HEK293 (cell line): Measurements from ENCODE around the gene UBA1.

Experiments used
- CTCF ChIA-PET: fragments of 350-600 bp; formaldehyde crosslinking; extraction: SDS; loops from one replicate; lab custom pipeline; 2021; ENCODE audit warnings: antibody characterized with exemption; lab: Yijun Ruan, JAX
- POLR2A ChIA-PET: fragments of 300-600 bp; formaldehyde crosslinking; extraction: SDS; loops from one replicate; lab custom pipeline; 2020; ENCODE audit warnings: antibody characterized with exemption, inconsistent platforms; lab: Yijun Ruan, JAX
- H3K27ac ChIP-seq: fragments of 200-500 bp; sonication (Bioruptor generic); 2 replicates; pipeline ENCODE4 v1.5.1; 2014; ENCODE audit warnings: low read depth, low read length, control low read depth, inconsistent platforms; ENCODE audit errors: extremely low read depth
- H3K36me3 ChIP-seq, 2 experiments: fragments of 200-500 bp in 1 of 2; sonication (Bioruptor generic) in 1 of 2; 1 replicate in 1 of 2; 2 replicates in 1 of 2; pipeline ENCODE4 v1.5.1; 2014 to 2017; ENCODE audit warnings: inconsistent platforms in 2 of 2, low read length in 2 of 2; ENCODE audit not compliant: control insufficient read depth in 2 of 2, insufficient read depth in 1 of 2
- H3K4me1 ChIP-seq: fragments of 200-500 bp; sonication (Bioruptor generic); 2 replicates; pipeline ENCODE4 v1.5.1; 2014; ENCODE audit warnings: mild to moderate bottlenecking, low read length, inconsistent platforms; ENCODE audit not compliant: control insufficient read depth, insufficient read depth
- H3K4me3 ChIP-seq: 2 replicates; pipeline ENCODE4 v1.5.1; 2011; ENCODE audit warnings: low read depth, mild to moderate bottlenecking, control low read depth, low read length, moderate library complexity
- H3K9me3 ChIP-seq: fragments of 200-500 bp; sonication (Bioruptor generic); 2 replicates; pipeline ENCODE4 v1.5.1; 2014; ENCODE audit warnings: low read depth, low read length, inconsistent platforms; ENCODE audit not compliant: control insufficient read depth, insufficient read depth
- GLI2 ChIP-seq: fragments of 450-650 bp; formaldehyde crosslinking; IDR thresholded peaks from 2 replicates; pipeline ENCODE4; 2017; ENCODE audit warnings: missing biosample characterization, missing genetic modification characterization, low read depth, borderline replicate concordance
- GLIS2 ChIP-seq: fragments of 450-650 bp; formaldehyde crosslinking; IDR thresholded peaks from 2 replicates; pipeline ENCODE4 v1.5.1; 2016; ENCODE audit warnings: missing biosample characterization, missing genetic modification characterization
- KLF17 ChIP-seq: fragments of 450-650 bp; formaldehyde crosslinking; IDR thresholded peaks from 2 replicates; pipeline ENCODE4 v1.5.1; 2016; ENCODE audit warnings: missing biosample characterization, missing genetic modification characterization
- SP2 ChIP-seq: fragments of 450-650 bp; formaldehyde crosslinking; IDR thresholded peaks from 2 replicates; pipeline ENCODE4 v1.5.1; 2016; ENCODE audit warnings: missing biosample characterization, missing genetic modification characterization
- SP3 ChIP-seq: fragments of 450-650 bp; formaldehyde crosslinking; IDR thresholded peaks from 2 replicates; pipeline ENCODE4 v1.5.1; 2016; ENCODE audit warnings: missing biosample characterization, missing genetic modification characterization
- SP7 ChIP-seq: fragments of 450-650 bp; formaldehyde crosslinking; IDR thresholded peaks from 2 replicates; pipeline ENCODE4 v1.5.1; 2016; ENCODE audit warnings: missing biosample characterization, missing genetic modification characterization
- YY1 ChIP-seq: fragments of 450-650 bp; formaldehyde crosslinking; IDR thresholded peaks from 2 replicates; pipeline ENCODE4 v1.5.1; 2018; ENCODE audit warnings: missing biosample characterization, missing genetic modification characterization
- ZBTB10 ChIP-seq: fragments of 450-650 bp; formaldehyde crosslinking; IDR thresholded peaks from 2 replicates; pipeline ENCODE4 v1.5.1; 2016; ENCODE audit warnings: missing biosample characterization, missing genetic modification characterization
- ZBTB17 ChIP-seq: fragments of 450-650 bp; formaldehyde crosslinking; IDR thresholded peaks from 2 replicates; pipeline ENCODE4 v1.5.1; 2016; ENCODE audit warnings: missing biosample characterization, missing genetic modification characterization
- ZFP37 ChIP-seq: fragments of 450-650 bp; formaldehyde crosslinking; IDR thresholded peaks from 2 replicates; pipeline ENCODE4 v1.5.1; 2016; ENCODE audit warnings: missing biosample characterization, missing genetic modification characterization
- ZNF302 ChIP-seq: fragments of 450-650 bp; formaldehyde crosslinking; IDR thresholded peaks from 2 replicates; pipeline ENCODE4 v1.5.1; 2016; ENCODE audit warnings: missing biosample characterization, missing genetic modification characterization, low read depth
- ZNF335 ChIP-seq: fragments of 450-650 bp; formaldehyde crosslinking; conservative IDR thresholded peaks from 2 replicates; pipeline ENCODE4 v1.5.1; 2016; ENCODE audit warnings: missing biosample characterization, missing genetic modification characterization
- ZNF423 ChIP-seq: fragments of 450-650 bp; formaldehyde crosslinking; IDR thresholded peaks from 2 replicates; pipeline ENCODE4 v1.5.1; 2016; ENCODE audit warnings: missing biosample characterization, missing genetic modification characterization
- ZNF585B ChIP-seq: fragments of 450-650 bp; formaldehyde crosslinking; IDR thresholded peaks from 2 replicates; pipeline ENCODE4 v1.5.1; 2016; ENCODE audit warnings: missing biosample characterization, missing genetic modification characterization
- ZNF664 ChIP-seq: fragments of 450-650 bp; formaldehyde crosslinking; IDR thresholded peaks from 2 replicates; pipeline ENCODE4 v1.5.1; 2016; ENCODE audit warnings: missing biosample characterization, missing genetic modification characterization
- ZXDB ChIP-seq: fragments of 450-650 bp; formaldehyde crosslinking; IDR thresholded peaks from 2 replicates; pipeline ENCODE4 v1.5.1; 2016; ENCODE audit warnings: missing biosample characterization, missing genetic modification characterization

UBA1 gene

GRCh38 chrX:47190445-47191269 lies 3.0 kb upstream of the UBA1 start (continued):
- TF ChIP-seq SP7 (tag by site-specific recombination), result peak; percentile 78
- no peak for TF ChIP-seq GLI2 (tag by site-specific recombination)
- 0 out of 2 replicates have a peak, but pooled peaks have one; percentile 20 for TF ChIP-seq ZFP37 (tag by site-specific recombination)
- no peak for TF ChIP-seq KLF17 (tag by site-specific recombination)
- TF ChIP-seq ZNF585B, result no peak
- TF ChIP-seq ZNF664 (tag by site-specific recombination), result no peak
- no peak for TF ChIP-seq GLIS2 (tag by site-specific recombination)

- ChIA-PET CTCF (interaction anchor here (0.6 to 2.1 kb wide), 5 partner anchors 180 to 556 kb away, joined by 3 to 11 read pairs (median 5); no protein-coding TSS in a partner anchor), POLR2A (interaction anchor here (0.7 to 2.4 kb wide), 8 partner anchors 11 to 459 kb away, joined by 3 to 26 read pairs (median 4); partner anchors contain the start of genes ELK1, NDUFB11 and RBM10)
- Histone ChIP-seq H3K27ac (no peak overlapping the region; the same call in 1 of the 2 replicates), H3K4me1 (peaks cover 10% of the 10 kb centered on the region; the same call in 1 of the 2 replicates), H3K9me3 (no peaks in the 10 kb centered on the region), H3K4me3 (peak overlapping the region; percentile 49), H3K36me3 (peaks cover 3 to 26% of the 10 kb centered on the region in 2 experiments; a peak in 2 of 3 replicates)
- 0 out of 2 replicates have a peak, but pooled peaks have one; percentile 11 for TF ChIP-seq ZXDB (tag by site-specific recombination)
- peak; percentile 48 for TF ChIP-seq SP2 (tag by site-specific recombination)
- peak; percentile 49 for TF ChIP-seq SP3 (tag by site-specific recombination)
- no peak for TF ChIP-seq ZNF423 (tag by site-specific recombination)
- peak; percentile 28 for TF ChIP-seq ZNF335 (tag by site-specific recombination)
Observed at GRCh38 chrX:47191331-47191730, 2.3 kb upstream of the UBA1 start.

GRCh38 chrX:47191806-47192401 lies 1.7 kb upstream of the UBA1 start:
- Histone ChIP-seq H3K4me3 (no peak overlapping the region; the same call in 1 of the 2 replicates), H3K27ac (no peak overlapping the region)

GRCh38 chrX:47194194-47194787 lies 662 bp downstream of the UBA1 start:
- POLR2A ChIA-PET, result interaction anchor here (0.6 to 4.1 kb wide), 5 partner anchors 24 to 119 kb away, joined by 3 to 20 read pairs (median 3); partner anchors contain the start of gene CDK16
- H3K27ac ChIP-seq, result peak overlapping the region; percentile 90
- no peak for TF ChIP-seq ZNF302 (tag by site-specific recombination)
- TF ChIP-seq ZBTB10 (tag by site-specific recombination), result 0 out of 2 replicates have a peak, but pooled peaks have one; percentile 2

More at GRCh38 chrX:47191806-47192401, 1.7 kb upstream of the UBA1 start:
- H3K36me3 ChIP-seq, result peaks cover 4 to 26% of the 10 kb centered on the region in 2 experiments; a peak in 2 of 3 replicates
- CTCF ChIA-PET, result interaction anchor here (0.6 to 2.1 kb wide), 3 partner anchors 179 to 194 kb away, joined by 3 to 11 read pairs (median 8); no protein-coding TSS in a partner anchor
- H3K9me3 ChIP-seq, result no peaks in the 10 kb centered on the region
- TF ChIP-seq YY1 (tag by site-specific recombination), result no peak
- peak; percentile 97 for TF ChIP-seq ZBTB17 (tag by site-specific recombination)
- POLR2A ChIA-PET, result interaction anchor here (0.7 to 2.4 kb wide), 4 partner anchors 11 to 47 kb away, joined by 3 to 26 read pairs (median 8); partner anchors contain the start of genes NDUFB11 and RBM10
- H3K4me1 ChIP-seq, result peaks cover 10% of the 10 kb centered on the region; the same call in 1 of the 2 replicates

More at GRCh38 chrX:47194194-47194787, 662 bp downstream of the UBA1 start:
- CTCF ChIA-PET, result interaction anchor here (0.6 to 3.2 kb wide), 8 partner anchors 11 to 612 kb away, joined by 3 to 35 read pairs (median 3); no protein-coding TSS in a partner anchor
- Histone ChIP-seq H3K4me1 (peaks cover 10% of the 10 kb centered on the region; the same call in 1 of the 2 replicates), H3K36me3 (peaks cover 4 to 44% of the 10 kb centered on the region in 2 experiments), H3K4me3 (peak overlapping the region; percentile 97), H3K9me3 (no peaks in the 10 kb centered on the region)
